ENCODE data around the gene ST6GALNAC1.
"Not testable (repeated sequence)": the region's sequence is repeated elsewhere in the genome, so short reads cannot be mapped to it uniquely, and the experiment has no call there.

ST6GALNAC1 gene

GRCh38 chr17:76614912-76615617 lies 28.5 kb downstream of the ST6GALNAC1 start:
- no peak for TF ChIP-seq CTCF (IDR thresholded peaks at IDR 0.05; ENCODE audit: low read depth, low read length)
- no peak overlapping the region for H3K4me3 ChIP-seq (replicated peaks in 1 of 2; ENCODE audit: low read depth in 2 of 2, low read length in 2 of 2)
- no peak for DNase-seq (ENCODE audit: low read depth in 2 of 2)

- not testable (repeated sequence) for DNase-seq (ENCODE audit: low read depth in 2 of 2); H3K4me3 ChIP-seq (replicated peaks in 1 of 2; ENCODE audit: low read depth in 2 of 2, low read length in 2 of 2)
Observed at GRCh38 chr17:76614064-76614759, 29.3 kb downstream of the ST6GALNAC1 start.

GRCh38 chr17:76612977-76613851 lies 30.3 kb downstream of the ST6GALNAC1 start:
- H3K4me3 ChIP-seq (replicated peaks in 1 of 2; ENCODE audit: low read depth in 2 of 2, low read length in 2 of 2) = no peak overlapping the region
- no peak for DNase-seq (ENCODE audit: low read depth in 2 of 2)
- TF ChIP-seq CTCF (IDR thresholded peaks at IDR 0.05; ENCODE audit: low read depth, low read length) = no peak

GRCh38 chr17:76612465-76612864 lies 31.1 kb downstream of the ST6GALNAC1 start:
- DNase-seq (ENCODE audit: low read depth in 2 of 2) = no peak
- TF ChIP-seq CTCF (IDR thresholded peaks at IDR 0.05; ENCODE audit: low read depth, low read length) = no peak
- H3K4me3 ChIP-seq (replicated peaks in 1 of 2; ENCODE audit: low read depth in 2 of 2, low read length in 2 of 2) = no peak overlapping the region

- no peak for DNase-seq (ENCODE audit: low read depth in 2 of 2)
- no peak for TF ChIP-seq CTCF (IDR thresholded peaks at IDR 0.05; ENCODE audit: low read depth, low read length)
Observed at GRCh38 chr17:76611758-76612157, 31.8 kb downstream of the ST6GALNAC1 start.

GRCh38 chr17:76611080-76611749 lies 32.3 kb downstream of the ST6GALNAC1 start:
- not testable (repeated sequence) for DNase-seq (ENCODE audit: low read depth in 2 of 2); H3K4me3 ChIP-seq (replicated peaks in 1 of 2; ENCODE audit: low read depth in 2 of 2, low read length in 2 of 2)

More at GRCh38 chr17:76611758-76612157, 31.8 kb downstream of the ST6GALNAC1 start:
- H3K4me3 ChIP-seq (replicated peaks in 1 of 2; ENCODE audit: low read depth in 2 of 2, low read length in 2 of 2) = no peak overlapping the region

- H3K4me3 ChIP-seq (replicated peaks in 1 of 2; ENCODE audit: low read depth in 2 of 2, low read length in 2 of 2); DNase-seq (ENCODE audit: low read depth in 2 of 2): not testable (repeated sequence)
Observed at GRCh38 chr17:76606685-76607084, 36.9 kb downstream of the ST6GALNAC1 start.

- H3K4me3 ChIP-seq (replicated peaks in 1 of 2; ENCODE audit: low read depth in 2 of 2, low read length in 2 of 2) = no peak overlapping the region
- no peak for TF ChIP-seq CTCF (IDR thresholded peaks at IDR 0.05; ENCODE audit: low read depth, low read length)
- no peak for DNase-seq (ENCODE audit: low read depth in 2 of 2)
Observed at GRCh38 chr17:76601065-76601464, 42.5 kb downstream of the ST6GALNAC1 start.

All from cardiac fibroblast (primary cell).